ENCODE results near the gene OR2A5. TPM values are rescaled to one million over a fixed set of nuclear protein-coding genes. Genes with fewer than 3 reads are reported as not detected.

OR2A5 gene
- total RNA-seq, 1 donor from 2014 or later, result not detected

- Mint-ChIP-seq H3K27ac (no peak overlapping the region), H3K9me3 (ENCODE audit: low read depth) (no peaks in the 10 kb centered on the region), H3K27me3 (no peaks in the 10 kb centered on the region), H3K4me1 (ENCODE audit: low read depth) (no peaks in the 10 kb centered on the region), H3K4me3 (ENCODE audit: low read depth) (no peak overlapping the region), H3K36me3 (ENCODE audit: insufficient read depth) (no peaks in the 10 kb centered on the region)
- no peak for TF ChIP-seq CTCF (IDR thresholded peaks at IDR 0.05; ENCODE audit: unreplicated experiment)
- DNase-seq (ENCODE audit: low spot score, unreplicated experiment), result no peak
Observed at GRCh38 chr7:144026203-144026883, 22.4 kb upstream of the OR2A5 start.

GRCh38 chr7:144027070-144027469 is 21.7 kb upstream of the OR2A5 start:
- Mint-ChIP-seq H3K27ac (no peak overlapping the region), H3K9me3 (ENCODE audit: low read depth) (no peaks in the 10 kb centered on the region), H3K36me3 (ENCODE audit: insufficient read depth) (no peaks in the 10 kb centered on the region), H3K27me3 (no peaks in the 10 kb centered on the region), H3K4me3 (ENCODE audit: low read depth) (no peak overlapping the region), H3K4me1 (ENCODE audit: low read depth) (peaks cover 3% of the 10 kb centered on the region)
- DNase-seq (ENCODE audit: low spot score, unreplicated experiment), result no peak
- peak; percentile 69 for TF ChIP-seq CTCF (IDR thresholded peaks at IDR 0.05; ENCODE audit: unreplicated experiment)

GRCh38 chr7:144027974-144028373 is 20.8 kb upstream of the OR2A5 start:
- no peak for DNase-seq (ENCODE audit: low spot score, unreplicated experiment)
- peaks cover 8% of the 10 kb centered on the region for H3K4me1 Mint-ChIP-seq (ENCODE audit: low read depth)
- no peak overlapping the region for H3K27ac Mint-ChIP-seq
- no peaks in the 10 kb centered on the region for H3K9me3 Mint-ChIP-seq (ENCODE audit: low read depth)
- H3K36me3 Mint-ChIP-seq (ENCODE audit: insufficient read depth), result no peaks in the 10 kb centered on the region
- TF ChIP-seq CTCF (IDR thresholded peaks at IDR 0.05; ENCODE audit: unreplicated experiment), result no peak
- no peaks in the 10 kb centered on the region for H3K27me3 Mint-ChIP-seq
- no peak overlapping the region for H3K4me3 Mint-ChIP-seq (ENCODE audit: low read depth)

- H3K36me3 Mint-ChIP-seq (ENCODE audit: insufficient read depth), result no peaks in the 10 kb centered on the region
- H3K27ac Mint-ChIP-seq, result no peak overlapping the region
- H3K4me1 Mint-ChIP-seq (ENCODE audit: low read depth), result peaks cover 8% of the 10 kb centered on the region
- no peaks in the 10 kb centered on the region for H3K27me3 Mint-ChIP-seq
- DNase-seq (ENCODE audit: low spot score, unreplicated experiment), result no peak
- H3K9me3 Mint-ChIP-seq (ENCODE audit: low read depth), result no peaks in the 10 kb centered on the region
- no peak for TF ChIP-seq CTCF (IDR thresholded peaks at IDR 0.05; ENCODE audit: unreplicated experiment)
- no peak overlapping the region for H3K4me3 Mint-ChIP-seq (ENCODE audit: low read depth)
Observed at GRCh38 chr7:144028547-144028946, 20.2 kb upstream of the OR2A5 start.

- no peak for TF ChIP-seq CTCF (IDR thresholded peaks at IDR 0.05; ENCODE audit: unreplicated experiment)
- Mint-ChIP-seq H3K9me3 (ENCODE audit: low read depth) (no peaks in the 10 kb centered on the region), H3K4me3 (ENCODE audit: low read depth) (no peak overlapping the region), H3K4me1 (ENCODE audit: low read depth) (peaks cover 8% of the 10 kb centered on the region), H3K36me3 (ENCODE audit: insufficient read depth) (no peaks in the 10 kb centered on the region), H3K27ac (no peak overlapping the region), H3K27me3 (no peaks in the 10 kb centered on the region)
- no peak for DNase-seq (ENCODE audit: low spot score, unreplicated experiment)
Observed at GRCh38 chr7:144032516-144032915, 16.2 kb upstream of the OR2A5 start.

Measured in progenitor cell of endocrine pancreas (in vitro differentiated cells).